Body of pancreas (tissue), 4 donors: ENCODE measurements around the gene SNX13. TPM values are rescaled to one million over a fixed set of nuclear protein-coding genes. Genes with fewer than 3 reads are reported as not detected.

ENCODE experiments used
- ATAC-seq: fragments of 150-250 bp; one replicate; pipeline ENCODE4 v1.9.1; 2016
- DNase-seq, 4 donors: peaks; one replicate each; pipeline ENCODE4 v3.0.0-alpha.2; 2019
- H3K27ac ChIP-seq, 4 donors: fragments of 200-600 bp; sonication (generic); 1 replicate in 3 of 4; 2 replicates in 1 of 4; pipeline versions ENCODE4 v1.5.1 to v1.6.1; 2016 to 2019; ENCODE audit warnings: mild to moderate bottlenecking in 1 of 4, mixed read lengths in 1 of 4, moderate library complexity in 1 of 4
- H3K27me3 ChIP-seq, 2 donors: fragments of 200-600 bp; sonication (generic); one replicate each; pipeline ENCODE4 v1.6.0; 2016; ENCODE audit warnings: mild to moderate bottlenecking in 1 of 2
- H3K36me3 ChIP-seq, 2 donors: fragments of 200-600 bp; sonication (generic); replicated peaks in 1 of 2; 2 replicates each; pipeline ENCODE4 v1.5.1; 2016; ENCODE audit warnings: low read depth in 2 of 2; ENCODE audit not compliant: insufficient read depth in 1 of 2
- H3K4me1 ChIP-seq: fragments of 200-600 bp; sonication (generic); one replicate; pipeline ENCODE4 v1.6.0; 2016
- H3K4me3 ChIP-seq, 2 donors: fragments of 200-600 bp; sonication (generic); 1 replicate in 1 of 2; 2 replicates in 1 of 2; pipeline ENCODE4 v1.5.1; 2016 to 2019
- H3K9me3 ChIP-seq, 3 donors: fragments of 200-600 bp; sonication (generic); 1 replicate in 2 of 3; 2 replicates in 1 of 3; pipeline ENCODE4 v1.5.1; 2016
- POLR2A ChIP-seq, 3 donors: fragments of 450-650 bp; IDR thresholded peaks; one replicate each; pipeline ENCODE4 v1.6.1; 2016; ENCODE audit warnings: antibody characterized with exemption in 3 of 3, mild to moderate bottlenecking in 2 of 3
- WGBS, 2 donors: methylation state at CpG; one replicate each; pipeline ENCODE4 v1.1.5; 2017; 5-methylcytosine and 5-hydroxymethylcytosine counted together
- intact Hi-C: fragments of 100-400 bp; cut with DNase I; formaldehyde crosslinking; loops from one replicate; pipeline ENCODE4 v1.15.1; 2023
- total RNA-seq, 2 donors: library from RNA; depleted of rRNA; stranded (reverse); fragments of >200 nt; gene quantifications; one replicate each; pipeline ENCODE4 v1.1.0, GENCODE V29; 2016
- TF ChIP-seq, protein P1 (sequence below), 7 experiments: fragments of 450-650 bp in 4 of 7; fragments of 200-600 bp in 3 of 7; sonication (generic) in 3 of 7; IDR thresholded peaks; one replicate each; pipeline ENCODE4 v1.5.1; 2016 to 2019; ENCODE audit warnings: antibody characterized with exemption in 7 of 7

Gene SNX13
- total RNA-seq, 2 donors from 2014 or later: 23.1 to 61.0 TPM

DNA sequence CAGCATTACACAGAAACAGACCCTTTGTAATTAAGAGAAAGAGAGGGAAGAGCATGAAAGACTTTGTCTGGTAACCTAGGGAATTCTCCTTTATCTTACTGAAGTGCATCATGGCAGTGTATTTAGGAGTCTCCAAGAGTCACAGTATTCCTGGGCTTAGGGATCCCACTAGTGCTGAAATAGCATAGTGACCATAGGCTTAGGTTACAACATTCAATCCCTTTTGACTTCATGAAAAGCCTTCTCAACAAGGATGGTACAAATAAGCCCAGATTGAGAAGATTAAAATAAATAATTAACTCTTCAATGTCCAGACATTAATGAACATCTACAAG lies 76.5 kb downstream of the SNX13 start:
- Histone ChIP-seq H3K27ac (no peak overlapping the region), H3K36me3 (peaks cover 4 to 5% of the 10 kb centered on the region in 2 donors), H3K4me1 (no peaks in the 10 kb centered on the region), H3K27me3 (no peaks in the 10 kb centered on the region), H3K9me3 (no peaks in the 10 kb centered on the region), H3K4me3 (no peak overlapping the region)
- intact Hi-C loops: no loop called here
- no peak for TF ChIP-seq POLR2A (IDR thresholded peaks at IDR 0.05)
- TF ChIP-seq, protein P1, sequence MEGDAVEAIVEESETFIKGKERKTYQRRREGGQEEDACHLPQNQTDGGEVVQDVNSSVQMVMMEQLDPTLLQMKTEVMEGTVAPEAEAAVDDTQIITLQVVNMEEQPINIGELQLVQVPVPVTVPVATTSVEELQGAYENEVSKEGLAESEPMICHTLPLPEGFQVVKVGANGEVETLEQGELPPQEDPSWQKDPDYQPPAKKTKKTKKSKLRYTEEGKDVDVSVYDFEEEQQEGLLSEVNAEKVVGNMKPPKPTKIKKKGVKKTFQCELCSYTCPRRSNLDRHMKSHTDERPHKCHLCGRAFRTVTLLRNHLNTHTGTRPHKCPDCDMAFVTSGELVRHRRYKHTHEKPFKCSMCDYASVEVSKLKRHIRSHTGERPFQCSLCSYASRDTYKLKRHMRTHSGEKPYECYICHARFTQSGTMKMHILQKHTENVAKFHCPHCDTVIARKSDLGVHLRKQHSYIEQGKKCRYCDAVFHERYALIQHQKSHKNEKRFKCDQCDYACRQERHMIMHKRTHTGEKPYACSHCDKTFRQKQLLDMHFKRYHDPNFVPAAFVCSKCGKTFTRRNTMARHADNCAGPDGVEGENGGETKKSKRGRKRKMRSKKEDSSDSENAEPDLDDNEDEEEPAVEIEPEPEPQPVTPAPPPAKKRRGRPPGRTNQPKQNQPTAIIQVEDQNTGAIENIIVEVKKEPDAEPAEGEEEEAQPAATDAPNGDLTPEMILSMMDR (IDR thresholded peaks at IDR 0.05): no peak
- ATAC-seq: no peak
- DNase-seq: no peak

DNA sequence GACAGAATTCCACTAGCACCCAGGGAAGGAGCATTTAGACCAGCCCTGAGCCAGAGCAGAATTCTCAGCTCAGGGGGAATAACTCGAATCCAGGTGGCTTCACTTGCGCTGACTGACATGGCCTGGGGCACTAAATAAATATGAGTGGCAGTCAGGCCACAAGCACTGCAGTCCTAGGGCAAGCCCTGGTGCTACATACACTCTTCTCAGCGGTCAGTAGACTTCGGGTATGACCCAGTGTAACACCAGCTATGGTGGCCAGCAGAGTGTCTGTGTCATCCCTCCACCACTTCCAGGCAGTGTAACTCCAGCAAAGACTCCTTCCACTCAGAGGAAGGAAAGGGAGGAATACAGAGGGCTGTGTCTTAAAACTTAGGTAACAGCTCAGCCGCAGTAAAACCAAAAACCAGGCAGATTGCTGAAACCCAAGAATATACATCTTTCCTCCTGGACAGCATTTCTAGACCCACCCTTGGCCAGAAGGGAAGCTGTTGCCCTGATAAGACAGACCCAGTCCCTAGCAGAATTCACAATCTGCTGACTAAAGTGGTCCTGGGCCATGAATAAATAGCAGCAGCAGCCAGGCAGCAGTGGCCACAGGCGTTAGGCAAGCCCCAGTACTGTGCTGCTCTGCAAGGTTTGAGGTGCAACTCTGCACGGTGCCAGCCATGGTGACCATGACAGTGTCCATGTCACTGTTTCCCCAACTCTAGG lies 77.0 kb downstream of the SNX13 start:
- Histone ChIP-seq H3K36me3 (peaks cover 4 to 5% of the 10 kb centered on the region in 2 donors), H3K4me3 (no peak overlapping the region), H3K4me1 (no peaks in the 10 kb centered on the region), H3K27ac (no peak overlapping the region), H3K9me3 (no peaks in the 10 kb centered on the region), H3K27me3 (no peaks in the 10 kb centered on the region)
- intact Hi-C loops: no loop called here
- WGBS, 2 donors: 94 to 95% methylated on average over 7 of the region's 7 CpGs
- TF ChIP-seq POLR2A (IDR thresholded peaks at IDR 0.05): no peak
- TF ChIP-seq, protein P1 (IDR thresholded peaks at IDR 0.05): no peak
- DNase-seq (no peak), ATAC-seq (no peak)

DNA sequence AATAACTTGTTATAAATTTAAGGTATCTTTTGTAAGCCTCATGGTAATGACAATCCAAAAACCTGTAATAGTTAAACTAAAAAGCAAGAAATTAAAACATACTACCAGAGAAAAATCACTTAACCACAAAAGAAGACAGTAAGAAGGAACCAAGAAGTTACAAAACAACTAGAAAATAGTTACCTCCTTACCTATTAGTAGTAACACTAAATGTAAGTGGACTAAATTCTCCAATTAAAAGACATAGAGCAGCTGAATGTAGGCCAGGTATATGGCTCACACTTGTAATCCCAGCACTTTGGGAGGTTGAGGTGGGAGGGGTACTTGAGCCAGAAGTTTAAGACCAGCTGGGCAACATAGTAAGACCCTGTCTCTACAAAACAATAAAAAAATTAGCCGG lies 84.0 kb downstream of the SNX13 start:
- WGBS, 2 donors: 100% methylated on average over 1 of the region's 1 CpG
- Histone ChIP-seq H3K27me3 (no peaks in the 10 kb centered on the region), H3K4me1 (no peaks in the 10 kb centered on the region), H3K4me3 (no peak overlapping the region), H3K27ac (no peak overlapping the region), H3K9me3 (no peaks in the 10 kb centered on the region), H3K36me3 (peaks cover 0 to 2% of the 10 kb centered on the region in 2 donors)
- ATAC-seq (no peak), DNase-seq (no peak)
- intact Hi-C loops: no loop called here
- no peak for TF ChIP-seq POLR2A (IDR thresholded peaks at IDR 0.05)
- TF ChIP-seq, protein P1 (IDR thresholded peaks at IDR 0.05): no peak

DNA sequence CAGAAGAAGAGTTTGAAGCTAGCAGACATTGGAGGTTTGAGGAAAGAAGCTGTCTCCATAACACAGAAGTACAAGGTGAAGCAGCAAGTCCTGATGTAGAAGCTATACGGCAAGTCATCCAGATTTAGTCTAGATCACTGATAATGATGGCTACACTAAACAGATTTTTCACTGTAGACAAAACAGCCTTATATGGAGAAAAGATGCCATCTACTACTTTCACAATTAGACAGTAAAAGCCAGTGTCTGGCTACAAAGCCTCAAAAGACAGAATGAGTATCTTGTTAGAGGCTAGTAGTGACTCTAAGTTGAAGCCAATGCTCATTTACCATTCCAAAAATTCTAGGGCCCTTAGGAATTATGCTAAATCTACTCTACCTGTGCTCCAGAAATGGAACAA lies 85.1 kb downstream of the SNX13 start:
- intact Hi-C loops: no loop called here
- Histone ChIP-seq H3K27ac (no peak overlapping the region), H3K4me1 (no peaks in the 10 kb centered on the region), H3K27me3 (no peaks in the 10 kb centered on the region), H3K4me3 (no peak overlapping the region), H3K36me3 (no peaks in the 10 kb centered on the region), H3K9me3 (no peaks in the 10 kb centered on the region)
- ATAC-seq (no peak), DNase-seq (no peak)
- TF ChIP-seq, protein P1 (IDR thresholded peaks at IDR 0.05): no peak
- no peak for TF ChIP-seq POLR2A (IDR thresholded peaks at IDR 0.05)
- 82 to 93% methylated on average over 1 of the region's 1 CpG for WGBS, 2 donors
